AG04449 (cell line): ENCODE data around the gene TWNK.

Experiments used
- CTCF ChIA-PET: fragments of 350-600 bp; formaldehyde crosslinking; extraction: SDS; loops from one replicate; lab custom pipeline; 2021; ENCODE audit warnings: antibody characterized with exemption; lab: Yijun Ruan, JAX
- POLR2A ChIA-PET: fragments of 400-600, 350-600 bp; formaldehyde crosslinking; extraction: SDS; loops from one replicate; lab custom pipeline; 2020; ENCODE audit warnings: antibody characterized with exemption, inconsistent platforms; lab: Yijun Ruan, JAX
- DNase-seq: peaks from one replicate; pipeline ENCODE4 v3.0.0-alpha.2; 2010; ENCODE audit warnings: low read depth, low spot score
- H3K4me3 ChIP-seq: 2 replicates; pipeline ENCODE4 v1.5.1; 2011; ENCODE audit warnings: low read depth, mild to moderate bottlenecking, control low read depth, low read length
- TF ChIP-seq, protein P1 (sequence below): IDR thresholded peaks from one replicate; pipeline ENCODE4 v1.5.1; 2011; ENCODE audit warnings: mild to moderate bottlenecking, moderate library complexity, low read length, control low read depth, inconsistent platforms; ENCODE audit not compliant: insufficient read depth; ENCODE audit errors: missing control alignments

The TWNK gene

GRCh38 chr10:100978121-100978900 lies 9.0 kb upstream of the TWNK start:
- ChIA-PET POLR2A (no interaction called here), CTCF (interaction anchor here (0.9 kb wide), 1 partner anchor 36 kb away, joined by 3 read pairs; no protein-coding TSS in a partner anchor)
- DNase-seq: no peak
- no peak overlapping the region for H3K4me3 ChIP-seq
- TF ChIP-seq, protein P1, sequence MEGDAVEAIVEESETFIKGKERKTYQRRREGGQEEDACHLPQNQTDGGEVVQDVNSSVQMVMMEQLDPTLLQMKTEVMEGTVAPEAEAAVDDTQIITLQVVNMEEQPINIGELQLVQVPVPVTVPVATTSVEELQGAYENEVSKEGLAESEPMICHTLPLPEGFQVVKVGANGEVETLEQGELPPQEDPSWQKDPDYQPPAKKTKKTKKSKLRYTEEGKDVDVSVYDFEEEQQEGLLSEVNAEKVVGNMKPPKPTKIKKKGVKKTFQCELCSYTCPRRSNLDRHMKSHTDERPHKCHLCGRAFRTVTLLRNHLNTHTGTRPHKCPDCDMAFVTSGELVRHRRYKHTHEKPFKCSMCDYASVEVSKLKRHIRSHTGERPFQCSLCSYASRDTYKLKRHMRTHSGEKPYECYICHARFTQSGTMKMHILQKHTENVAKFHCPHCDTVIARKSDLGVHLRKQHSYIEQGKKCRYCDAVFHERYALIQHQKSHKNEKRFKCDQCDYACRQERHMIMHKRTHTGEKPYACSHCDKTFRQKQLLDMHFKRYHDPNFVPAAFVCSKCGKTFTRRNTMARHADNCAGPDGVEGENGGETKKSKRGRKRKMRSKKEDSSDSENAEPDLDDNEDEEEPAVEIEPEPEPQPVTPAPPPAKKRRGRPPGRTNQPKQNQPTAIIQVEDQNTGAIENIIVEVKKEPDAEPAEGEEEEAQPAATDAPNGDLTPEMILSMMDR: no peak

- ChIA-PET POLR2A (no interaction called here), CTCF (no interaction called here)
- TF ChIP-seq, protein P1: no peak
- no peak for DNase-seq
- H3K4me3 ChIP-seq: no peak overlapping the region
Measured at GRCh38 chr10:100978901-100979195, 8.5 kb upstream of the TWNK start.

GRCh38 chr10:100979791-100980272 lies 7.5 kb upstream of the TWNK start:
- ChIA-PET CTCF (interaction anchor here (0.7 to 1.4 kb wide), 2 partner anchors 11 kb away, joined by 3 read pairs; partner anchors contain the start of gene SEMA4G), POLR2A (interaction anchor here (1.0 kb wide), 1 partner anchor 35 kb away, joined by 4 read pairs; no protein-coding TSS in a partner anchor)
- TF ChIP-seq, protein P1: no peak

GRCh38 chr10:100980311-100980710 lies 7.0 kb upstream of the TWNK start:
- CTCF ChIA-PET: interaction anchor here (0.9 to 1.4 kb wide), 2 partner anchors 10 to 38 kb away, joined by 3 to 4 read pairs; no protein-coding TSS in a partner anchor
- POLR2A ChIA-PET: no interaction called here
- no peak overlapping the region for H3K4me3 ChIP-seq
- TF ChIP-seq, protein P1: no peak
- no peak for DNase-seq

More at GRCh38 chr10:100979791-100980272, 7.5 kb upstream of the TWNK start:
- no peak for DNase-seq
- no peak overlapping the region for H3K4me3 ChIP-seq

- TF ChIP-seq, protein P1: no peak
- DNase-seq: no peak
- CTCF ChIA-PET: interaction anchor here (0.9 to 10.0 kb wide), 3 partner anchors 10 to 38 kb away, joined by 3 to 119 read pairs (median 4); partner anchors contain the start of gene LZTS2
- POLR2A ChIA-PET: no interaction called here
- H3K4me3 ChIP-seq: no peak overlapping the region
Measured at GRCh38 chr10:100980711-100981110, 6.6 kb upstream of the TWNK start.

DNA sequence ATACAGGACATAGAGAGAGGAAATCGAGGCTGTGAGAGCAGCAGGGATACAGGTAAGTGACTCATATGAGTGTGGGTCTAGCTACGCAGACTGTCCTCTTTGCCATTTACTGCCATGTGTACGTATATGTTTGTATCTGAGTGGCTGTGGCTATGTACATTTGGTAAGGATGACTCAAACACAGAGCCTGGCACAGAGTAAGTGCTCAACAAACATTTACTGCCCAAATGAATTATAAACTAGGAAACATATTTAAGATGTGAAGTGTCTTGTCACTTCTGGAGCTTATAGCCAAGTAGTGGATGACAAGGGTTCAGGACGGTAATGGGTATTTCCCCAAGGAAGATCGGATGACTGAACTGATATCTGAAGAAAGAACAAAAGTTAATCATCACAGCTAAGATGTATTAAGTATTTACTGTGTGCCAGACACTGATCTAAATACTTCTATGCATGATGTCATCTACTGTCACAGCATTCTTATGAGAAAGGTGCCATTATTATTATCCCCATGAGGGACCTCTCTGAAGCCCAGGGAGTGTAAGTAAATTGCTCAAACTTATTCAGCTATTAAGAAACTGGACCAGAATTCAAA lies 6.1 kb upstream of the TWNK start:
- ChIA-PET CTCF (interaction anchor here (0.9 to 10.0 kb wide), 4 partner anchors 9 to 37 kb away, joined by 3 to 119 read pairs (median 4); partner anchors contain the start of gene LZTS2), POLR2A (no interaction called here)
- TF ChIP-seq, protein P1: no peak
- H3K4me3 ChIP-seq: no peak overlapping the region
- no peak for DNase-seq
